Stimulated activated naive B cell treated with anti-CD40 and anti-IgM and Interleukin-4, amounts not matched to agents 10 μg/mL and 1 μg/mL and 100 μg/mL, for 72 hours (primary cell): ENCODE data around the gene MTHFD1.
"Not testable (repeated sequence)": the region's sequence is repeated elsewhere in the genome, so short reads cannot be mapped to it uniquely, and the experiment has no call there.

Experiments
- ATAC-seq, 2 donors: fragments of 150-1000 bp; cut with Tn5 transposase; replicated peaks; 2 replicates each; pipeline ENCODE4 v1.10.0; 2021; ENCODE audit warnings: moderate library complexity in 1 of 2
- DNase-seq: peaks from one replicate; pipeline ENCODE4 v3.0.0; 2021
- H3K27ac Mint-ChIP-seq: one replicate; pipeline ENCODE4 v1.8.0; 2022; ENCODE audit warnings: mild to moderate bottlenecking, mixed read lengths
- H3K27me3 Mint-ChIP-seq, 2 donors: one replicate each; pipeline ENCODE4 v1.8.0; 2022; ENCODE audit warnings: mixed read lengths in 2 of 2
- H3K36me3 Mint-ChIP-seq, 2 donors: one replicate each; pipeline ENCODE4 v1.8.0; 2022; ENCODE audit warnings: mixed read lengths in 2 of 2, mild to moderate bottlenecking in 1 of 2
- H3K4me1 Mint-ChIP-seq, 2 donors: one replicate each; pipeline ENCODE4 v1.8.0; 2022; ENCODE audit warnings: mixed read lengths in 2 of 2, mild to moderate bottlenecking in 1 of 2
- H3K4me3 Mint-ChIP-seq, 2 donors: one replicate each; pipeline ENCODE4 v1.8.0; 2022; ENCODE audit warnings: mild to moderate bottlenecking in 2 of 2, mixed read lengths in 2 of 2, moderate library complexity in 1 of 2
- H3K9me3 Mint-ChIP-seq, 2 donors: one replicate each; pipeline ENCODE4 v1.8.0; 2022; ENCODE audit warnings: mixed read lengths in 2 of 2, mild to moderate bottlenecking in 1 of 2

Gene MTHFD1

GRCh38 chr14:64387782-64388532 lies at the start of gene MTHFD1:
MTHFD1 (plus strand) TSS chr14:64388353; CDS start chr14:64388428, 75 bp downstream.
- Mint-ChIP-seq H3K9me3 (no peaks in the 10 kb centered on the region), H3K27me3 (no peaks in the 10 kb centered on the region), H3K4me3 (peak within 1 kb of the TSS; percentile 93 to 96), H3K4me1 (peaks cover 25 to 49% of the 10 kb centered on the region in 2 donors), H3K27ac (peak within 1 kb of the TSS; percentile 93), H3K36me3 (peaks cover 22 to 25% of the 10 kb centered on the region in 2 donors)
- DNase-seq: peak; percentile 95
- ATAC-seq: peak; percentile 92 to 93

- H3K36me3 Mint-ChIP-seq: peaks cover 5 to 7% of the 10 kb centered on the region in 2 donors
Measured at GRCh38 chr14:64338616-64339316, 49.4 kb upstream of the MTHFD1 start.

GRCh38 chr14:64340560-64341196 lies 47.5 kb upstream of the MTHFD1 start:
- H3K4me3 Mint-ChIP-seq: peak overlapping the region in 1 of 2 donors; percentile 41
- no peak for ATAC-seq

More at GRCh38 chr14:64338616-64339316, 49.4 kb upstream of the MTHFD1 start:
- Mint-ChIP-seq H3K27ac (peak overlapping the region; percentile 97), H3K9me3 (peaks cover 6 to 8% of the 10 kb centered on the region in 2 donors), H3K4me1 (peaks cover 14 to 23% of the 10 kb centered on the region in 2 donors), H3K4me3 (peak overlapping the region; percentile 87 to 99), H3K27me3 (no peaks in the 10 kb centered on the region)
- DNase-seq: peak; percentile 92
- peak; percentile 89 to 91 for ATAC-seq

GRCh38 chr14:64347748-64348147 lies 40.4 kb upstream of the MTHFD1 start:
- H3K27me3 Mint-ChIP-seq: no peaks in the 10 kb centered on the region
- ATAC-seq: no peak
- peaks cover 0 to 3% of the 10 kb centered on the region in 2 donors for H3K4me1 Mint-ChIP-seq
- H3K9me3 Mint-ChIP-seq: no peaks in the 10 kb centered on the region
- no peak overlapping the region for H3K27ac Mint-ChIP-seq
- no peak overlapping the region for H3K4me3 Mint-ChIP-seq
- DNase-seq: no peak
- H3K36me3 Mint-ChIP-seq: peaks cover 0 to 3% of the 10 kb centered on the region in 2 donors

More at GRCh38 chr14:64340560-64341196, 47.5 kb upstream of the MTHFD1 start:
- no peak for DNase-seq
- Mint-ChIP-seq H3K27ac (peak overlapping the region; percentile 80), H3K9me3 (peaks cover 6 to 8% of the 10 kb centered on the region in 2 donors), H3K4me1 (peaks cover 12 to 23% of the 10 kb centered on the region in 2 donors), H3K36me3 (peaks cover 5 to 7% of the 10 kb centered on the region in 2 donors), H3K27me3 (no peaks in the 10 kb centered on the region)

GRCh38 chr14:64349741-64350490 lies 38.2 kb upstream of the MTHFD1 start:
- Mint-ChIP-seq H3K4me1 (peaks cover 0 to 3% of the 10 kb centered on the region in 2 donors), H3K4me3 (no peak overlapping the region), H3K27me3 (no peaks in the 10 kb centered on the region), H3K27ac (no peak overlapping the region), H3K9me3 (no peaks in the 10 kb centered on the region), H3K36me3 (peaks cover 0 to 6% of the 10 kb centered on the region in 2 donors)
- ATAC-seq (no peak), DNase-seq (no peak)

- Mint-ChIP-seq H3K9me3 (no peaks in the 10 kb centered on the region), H3K27me3 (no peaks in the 10 kb centered on the region), H3K4me3 (no peak overlapping the region), H3K36me3 (no peaks in the 10 kb centered on the region), H3K4me1 (peaks cover 0 to 2% of the 10 kb centered on the region in 2 donors), H3K27ac (no peak overlapping the region)
- DNase-seq: no peak
- no peak for ATAC-seq
Measured at GRCh38 chr14:64363265-64363846, 24.8 kb upstream of the MTHFD1 start.

- Mint-ChIP-seq H3K36me3 (no peaks in the 10 kb centered on the region), H3K27ac (no peak overlapping the region), H3K27me3 (no peaks in the 10 kb centered on the region), H3K4me1 (peaks cover 0 to 2% of the 10 kb centered on the region in 2 donors), H3K9me3 (no peaks in the 10 kb centered on the region), H3K4me3 (no peak overlapping the region)
- DNase-seq (no peak), ATAC-seq (no peak)
Measured at GRCh38 chr14:64364907-64365306, 23.2 kb upstream of the MTHFD1 start.

GRCh38 chr14:64365358-64365889 lies 22.7 kb upstream of the MTHFD1 start:
- not testable (repeated sequence) for H3K36me3 Mint-ChIP-seq, H3K27me3 Mint-ChIP-seq, ATAC-seq, H3K4me1 Mint-ChIP-seq, H3K4me3 Mint-ChIP-seq, H3K27ac Mint-ChIP-seq, H3K9me3 Mint-ChIP-seq, DNase-seq

- H3K9me3 Mint-ChIP-seq: no peaks in the 10 kb centered on the region
- no peaks in the 10 kb centered on the region for H3K27me3 Mint-ChIP-seq
- no peak for ATAC-seq
- peaks cover 0 to 2% of the 10 kb centered on the region in 2 donors for H3K4me1 Mint-ChIP-seq
- H3K36me3 Mint-ChIP-seq: no peaks in the 10 kb centered on the region
- no peak for DNase-seq
- no peak overlapping the region for H3K27ac Mint-ChIP-seq
- H3K4me3 Mint-ChIP-seq: no peak overlapping the region
Measured at GRCh38 chr14:64369201-64369600, 19.0 kb upstream of the MTHFD1 start.

- H3K9me3 Mint-ChIP-seq: no peaks in the 10 kb centered on the region
- H3K27me3 Mint-ChIP-seq: no peaks in the 10 kb centered on the region
- peaks cover 20 to 23% of the 10 kb centered on the region in 2 donors for H3K36me3 Mint-ChIP-seq
- H3K4me1 Mint-ChIP-seq: peaks cover 23 to 46% of the 10 kb centered on the region in 2 donors
- peak overlapping the region; percentile 93 for H3K27ac Mint-ChIP-seq
- peak overlapping the region; percentile 93 to 96 for H3K4me3 Mint-ChIP-seq
- ATAC-seq: peak in 1 of 2 donors; percentile 2
- no peak for DNase-seq
Measured at GRCh38 chr14:64387232-64387781, 846 bp upstream of the MTHFD1 start.

- peak overlapping the region; percentile 93 to 96 for H3K4me3 Mint-ChIP-seq
- H3K27me3 Mint-ChIP-seq: no peaks in the 10 kb centered on the region
- DNase-seq (no peak), ATAC-seq (peak in 1 of 2 donors; percentile 3)
- H3K9me3 Mint-ChIP-seq: no peaks in the 10 kb centered on the region
- peak overlapping the region; percentile 93 for H3K27ac Mint-ChIP-seq
- peaks cover 28 to 32% of the 10 kb centered on the region in 2 donors for H3K36me3 Mint-ChIP-seq
- H3K4me1 Mint-ChIP-seq: peaks cover 27 to 57% of the 10 kb centered on the region in 2 donors
Measured at GRCh38 chr14:64388533-64389285, 556 bp downstream of the MTHFD1 start.

GRCh38 chr14:64391113-64391725 lies 3.1 kb downstream of the MTHFD1 start:
- no peak for DNase-seq
- Mint-ChIP-seq H3K4me3 (peak overlapping the region in 1 of 2 donors; percentile 47), H3K36me3 (peaks cover 33 to 40% of the 10 kb centered on the region in 2 donors), H3K4me1 (peaks cover 24 to 65% of the 10 kb centered on the region in 2 donors), H3K27me3 (no peaks in the 10 kb centered on the region), H3K9me3 (no peaks in the 10 kb centered on the region), H3K27ac (peak overlapping the region; percentile 66)
- no peak for ATAC-seq
